Kidney (tissue), 14 donors: ENCODE results near the gene SLC2A5. TPM values are rescaled to one million over a fixed set of nuclear protein-coding genes. Genes with fewer than 3 reads are reported as not detected.

Experiments used
- DNase-seq, 5 donors: peaks; one replicate each; pipeline ENCODE4 v3.0.0-alpha.2; 2013 to 2020
- FAIRE-seq: peaks from 2 replicates; lab custom pipeline; 2012; peaks lifted over from hg19 to GRCh38; lab: Jason Lieb, UNC
- H3K27ac ChIP-seq, 2 donors: one replicate each; pipeline ENCODE4 v1.7.0; 2013; ENCODE audit warnings: low read depth in 2 of 2, low read length in 2 of 2, inconsistent platforms in 1 of 2
- H3K27me3 ChIP-seq: one replicate; pipeline ENCODE4 v1.7.1; 2013; ENCODE audit warnings: low read length, inconsistent platforms; ENCODE audit not compliant: control insufficient read depth, insufficient read depth
- H3K36me3 ChIP-seq, 3 donors: one replicate each; pipeline versions ENCODE4 v1.7.0 to v1.7.1; 2013; ENCODE audit warnings: low read length in 3 of 3, control low read depth in 1 of 3, inconsistent platforms in 1 of 3; ENCODE audit not compliant: insufficient read depth in 3 of 3, control insufficient read depth in 2 of 3
- H3K4me1 ChIP-seq, 3 donors: one replicate each; pipeline versions ENCODE4 v1.7.0 to v1.7.1; 2013; ENCODE audit warnings: low read length in 3 of 3, inconsistent platforms in 1 of 3, low read depth in 1 of 3; ENCODE audit not compliant: control insufficient read depth in 2 of 3, insufficient read depth in 2 of 3
- H3K4me3 ChIP-seq, 3 donors: one replicate each; pipeline versions ENCODE4 v1.7.0 to v1.8.1; 2013; ENCODE audit warnings: low read length in 3 of 3, control low read depth in 1 of 3, inconsistent platforms in 1 of 3
- H3K9ac ChIP-seq, 3 donors: one replicate each; pipeline versions ENCODE4 v1.7.0 to v1.7.1; 2013; ENCODE audit warnings: low read length in 3 of 3, control low read depth in 1 of 3, inconsistent platforms in 1 of 3
- H3K9me3 ChIP-seq, 3 donors: one replicate each; pipeline versions ENCODE4 v1.7.0 to v1.7.1; 2013; ENCODE audit warnings: low read length in 3 of 3, control low read depth in 1 of 3, inconsistent platforms in 1 of 3; ENCODE audit not compliant: control insufficient read depth in 2 of 3, insufficient read depth in 1 of 3
- intact Hi-C: fragments of 100-400 bp; cut with DNase I; formaldehyde crosslinking; loops from one replicate; pipeline ENCODE4 v1.11.1; 2022
- polyA plus RNA-seq: library from polyadenylated mRNA; stranded (reverse); fragments of 350-450 nt; fragmentation: Illumina TruSeq; extraction: RNeasy Lipid Tissue Mini Kit (QIAGEN cat#74804); gene quantifications from one replicate; pipeline ENCODE4 v1.2.3, GENCODE V29; 2014; ENCODE audit warnings: low read depth, low replicate concordance; ENCODE audit not compliant: insufficient read depth
- total RNA-seq: library from RNA; stranded (reverse); fragmentation: NEBNext Ultra II Directional; extraction: Animal tissue kit (Norgen Biotek cat#: 25700); gene quantifications from one replicate; pipeline ENCODE4 v1.2.1, GENCODE V29; 2021
- TF ChIP-seq, protein P1 (sequence below): IDR thresholded peaks from 3 replicates; pipeline ENCODE4 v1.5.1; 2012; ENCODE audit warnings: mild to moderate bottlenecking, moderate library complexity, borderline replicate concordance; ENCODE audit not compliant: insufficient read depth; ENCODE audit errors: extremely low read depth
- donor health status: control.
- donor health status: control.
- donor health status: control.
- donor health status: control.
- donor health status: control.
- donor health status: DM: yes; HTN: yes; CAD: no.
- donor health status: Normal renal cell carcinoma (clear cell type).

The SLC2A5 gene
- total and polyA plus RNA-seq, 2 donors from 2014 or later = 6.4 to 9.0 TPM

DNA sequence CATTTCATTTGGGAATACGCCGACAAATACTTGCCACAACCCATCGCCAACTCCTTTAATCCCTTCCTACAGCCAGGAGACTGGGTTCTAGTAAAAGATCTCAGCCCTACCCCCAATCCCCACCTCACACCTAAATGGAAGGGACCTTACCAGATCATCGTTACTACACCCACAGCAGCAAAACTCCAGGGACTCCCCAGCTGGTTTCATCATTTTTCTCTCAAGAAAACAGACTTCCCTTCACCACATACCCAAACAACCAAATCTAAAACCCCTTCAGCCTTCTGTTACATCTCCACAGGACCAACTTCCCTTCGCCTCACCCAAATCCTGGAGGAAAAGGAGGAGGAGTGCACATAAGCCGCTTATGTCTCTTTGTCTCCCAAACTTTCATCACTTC is 23.7 kb upstream of the SLC2A5 start:
- DNase-seq (no peak), FAIRE-seq (no peak)
- intact Hi-C loops = no loop called here
- no peaks in the 10 kb centered on the region for H3K9me3 ChIP-seq
- TF ChIP-seq, protein P1, sequence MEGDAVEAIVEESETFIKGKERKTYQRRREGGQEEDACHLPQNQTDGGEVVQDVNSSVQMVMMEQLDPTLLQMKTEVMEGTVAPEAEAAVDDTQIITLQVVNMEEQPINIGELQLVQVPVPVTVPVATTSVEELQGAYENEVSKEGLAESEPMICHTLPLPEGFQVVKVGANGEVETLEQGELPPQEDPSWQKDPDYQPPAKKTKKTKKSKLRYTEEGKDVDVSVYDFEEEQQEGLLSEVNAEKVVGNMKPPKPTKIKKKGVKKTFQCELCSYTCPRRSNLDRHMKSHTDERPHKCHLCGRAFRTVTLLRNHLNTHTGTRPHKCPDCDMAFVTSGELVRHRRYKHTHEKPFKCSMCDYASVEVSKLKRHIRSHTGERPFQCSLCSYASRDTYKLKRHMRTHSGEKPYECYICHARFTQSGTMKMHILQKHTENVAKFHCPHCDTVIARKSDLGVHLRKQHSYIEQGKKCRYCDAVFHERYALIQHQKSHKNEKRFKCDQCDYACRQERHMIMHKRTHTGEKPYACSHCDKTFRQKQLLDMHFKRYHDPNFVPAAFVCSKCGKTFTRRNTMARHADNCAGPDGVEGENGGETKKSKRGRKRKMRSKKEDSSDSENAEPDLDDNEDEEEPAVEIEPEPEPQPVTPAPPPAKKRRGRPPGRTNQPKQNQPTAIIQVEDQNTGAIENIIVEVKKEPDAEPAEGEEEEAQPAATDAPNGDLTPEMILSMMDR = no peak
- no peaks in the 10 kb centered on the region for H3K27me3 ChIP-seq
- H3K27ac ChIP-seq = no peak overlapping the region
- H3K36me3 ChIP-seq = no peaks in the 10 kb centered on the region
- H3K9ac ChIP-seq = no peak overlapping the region
- no peaks in the 10 kb centered on the region for H3K4me1 ChIP-seq
- no peak overlapping the region for H3K4me3 ChIP-seq

DNA sequence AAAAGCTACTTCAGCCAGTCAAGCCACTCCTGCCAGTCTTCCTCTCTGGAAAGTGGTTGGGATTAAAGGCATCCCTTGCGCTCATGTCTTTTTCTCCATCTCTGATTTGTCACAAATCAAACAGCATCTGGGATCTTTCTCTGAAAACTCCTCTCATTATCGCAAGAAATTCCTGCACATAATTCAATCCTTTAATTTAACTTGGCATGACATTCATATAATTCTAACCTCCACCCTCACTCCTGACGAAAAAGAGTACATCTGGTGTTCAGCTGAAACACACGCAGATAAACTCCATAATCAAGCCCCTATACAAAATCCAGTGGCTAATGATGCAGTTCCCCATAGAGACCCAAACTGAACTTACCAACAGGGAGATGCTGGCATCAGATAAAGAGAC is 19.4 kb upstream of the SLC2A5 start:
- peaks cover 0 to 2% (median 0%) of the 10 kb centered on the region in 3 donors for H3K4me1 ChIP-seq
- intact Hi-C loops = no loop called here
- no peaks in the 10 kb centered on the region for H3K36me3 ChIP-seq
- DNase-seq = peak in 1 of 5 donors; percentile 40
- FAIRE-seq = no peak
- TF ChIP-seq, protein P1 = no peak
- no peaks in the 10 kb centered on the region for H3K9me3 ChIP-seq
- no peak overlapping the region for H3K27ac ChIP-seq
- H3K9ac ChIP-seq = no peak overlapping the region
- no peaks in the 10 kb centered on the region for H3K27me3 ChIP-seq
- no peak overlapping the region for H3K4me3 ChIP-seq

- no peak overlapping the region for H3K4me3 ChIP-seq
- DNase-seq (no peak), FAIRE-seq (no peak)
- H3K27ac ChIP-seq = no peak overlapping the region
- no peaks in the 10 kb centered on the region for H3K9me3 ChIP-seq
- peaks cover 0 to 5% (median 2%) of the 10 kb centered on the region in 3 donors for H3K4me1 ChIP-seq
- TF ChIP-seq, protein P1 = no peak
- intact Hi-C loops = no loop called here
- H3K9ac ChIP-seq = no peak overlapping the region
- H3K36me3 ChIP-seq = no peaks in the 10 kb centered on the region
- H3K27me3 ChIP-seq = no peaks in the 10 kb centered on the region
These were observed 18.1 kb upstream of the SLC2A5 start for GRCh38 chr1:9087411-9088125.
